LNCAP (cell line): ENCODE measurements around the gene NCLN.

Source experiments
- TF ChIP-seq, protein P1 (sequence below): fragments of 450-650 bp; IDR thresholded peaks from 2 replicates; pipeline ENCODE4 v1.5.1; 2017; ENCODE audit warnings: mild to moderate bottlenecking

The NCLN gene

GRCh38 chr19:3190470-3190770, 4.7 kb downstream of the NCLN start:
- TF ChIP-seq, protein P1, sequence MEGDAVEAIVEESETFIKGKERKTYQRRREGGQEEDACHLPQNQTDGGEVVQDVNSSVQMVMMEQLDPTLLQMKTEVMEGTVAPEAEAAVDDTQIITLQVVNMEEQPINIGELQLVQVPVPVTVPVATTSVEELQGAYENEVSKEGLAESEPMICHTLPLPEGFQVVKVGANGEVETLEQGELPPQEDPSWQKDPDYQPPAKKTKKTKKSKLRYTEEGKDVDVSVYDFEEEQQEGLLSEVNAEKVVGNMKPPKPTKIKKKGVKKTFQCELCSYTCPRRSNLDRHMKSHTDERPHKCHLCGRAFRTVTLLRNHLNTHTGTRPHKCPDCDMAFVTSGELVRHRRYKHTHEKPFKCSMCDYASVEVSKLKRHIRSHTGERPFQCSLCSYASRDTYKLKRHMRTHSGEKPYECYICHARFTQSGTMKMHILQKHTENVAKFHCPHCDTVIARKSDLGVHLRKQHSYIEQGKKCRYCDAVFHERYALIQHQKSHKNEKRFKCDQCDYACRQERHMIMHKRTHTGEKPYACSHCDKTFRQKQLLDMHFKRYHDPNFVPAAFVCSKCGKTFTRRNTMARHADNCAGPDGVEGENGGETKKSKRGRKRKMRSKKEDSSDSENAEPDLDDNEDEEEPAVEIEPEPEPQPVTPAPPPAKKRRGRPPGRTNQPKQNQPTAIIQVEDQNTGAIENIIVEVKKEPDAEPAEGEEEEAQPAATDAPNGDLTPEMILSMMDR = no peak

- TF ChIP-seq, protein P1 = no peak
Measured at GRCh38 chr19:3190921-3191805, 5.4 kb downstream of the NCLN start.

GRCh38 chr19:3192228-3192635, 6.5 kb downstream of the NCLN start:
- TF ChIP-seq, protein P1 = no peak

GRCh38 chr19:3192684-3193083, 7.0 kb downstream of the NCLN start:
- TF ChIP-seq, protein P1 = no peak

DNA sequence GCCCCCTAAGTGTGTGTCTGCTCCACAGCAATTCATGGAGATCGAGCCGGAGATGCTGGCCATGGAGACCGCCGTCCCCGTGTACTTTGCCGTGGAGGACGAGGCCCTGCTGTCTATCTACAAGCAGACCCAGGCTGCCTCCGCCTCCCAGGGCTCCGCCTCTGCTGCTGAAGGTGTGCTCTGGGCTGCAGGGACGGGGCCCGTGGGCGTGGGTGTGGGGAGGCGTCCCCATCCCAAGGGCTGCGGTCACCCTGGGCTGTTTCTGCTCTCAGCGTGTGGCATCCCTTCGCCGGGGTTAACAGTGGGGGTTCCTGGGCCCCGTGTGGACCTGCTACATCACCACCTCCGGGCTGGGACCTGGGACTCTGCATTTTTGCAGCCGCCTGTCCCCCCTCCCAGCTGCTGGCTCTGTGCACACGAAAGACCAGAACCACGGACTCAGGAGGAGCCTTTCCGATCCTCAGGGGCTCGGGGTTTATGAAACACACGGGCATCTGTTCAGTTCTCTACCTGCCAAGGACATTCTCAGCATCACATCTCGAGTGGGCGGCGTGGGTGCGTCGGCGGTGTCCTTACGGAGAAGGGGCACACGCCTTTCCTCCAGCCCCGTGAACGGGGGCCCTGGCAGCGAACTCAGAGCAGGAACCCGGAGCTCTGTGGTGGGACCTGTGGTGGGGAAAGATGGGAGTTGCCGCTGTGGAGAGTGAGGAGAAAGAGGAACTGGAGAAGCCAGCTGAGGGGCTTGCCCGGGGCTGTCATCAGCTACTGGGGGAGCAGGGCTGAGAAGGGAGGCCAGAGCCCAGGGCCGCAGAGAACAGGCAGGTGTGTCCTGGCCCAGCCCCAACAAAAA, 7.8 kb downstream of the NCLN start:
- TF ChIP-seq, protein P1 = no peak

DNA sequence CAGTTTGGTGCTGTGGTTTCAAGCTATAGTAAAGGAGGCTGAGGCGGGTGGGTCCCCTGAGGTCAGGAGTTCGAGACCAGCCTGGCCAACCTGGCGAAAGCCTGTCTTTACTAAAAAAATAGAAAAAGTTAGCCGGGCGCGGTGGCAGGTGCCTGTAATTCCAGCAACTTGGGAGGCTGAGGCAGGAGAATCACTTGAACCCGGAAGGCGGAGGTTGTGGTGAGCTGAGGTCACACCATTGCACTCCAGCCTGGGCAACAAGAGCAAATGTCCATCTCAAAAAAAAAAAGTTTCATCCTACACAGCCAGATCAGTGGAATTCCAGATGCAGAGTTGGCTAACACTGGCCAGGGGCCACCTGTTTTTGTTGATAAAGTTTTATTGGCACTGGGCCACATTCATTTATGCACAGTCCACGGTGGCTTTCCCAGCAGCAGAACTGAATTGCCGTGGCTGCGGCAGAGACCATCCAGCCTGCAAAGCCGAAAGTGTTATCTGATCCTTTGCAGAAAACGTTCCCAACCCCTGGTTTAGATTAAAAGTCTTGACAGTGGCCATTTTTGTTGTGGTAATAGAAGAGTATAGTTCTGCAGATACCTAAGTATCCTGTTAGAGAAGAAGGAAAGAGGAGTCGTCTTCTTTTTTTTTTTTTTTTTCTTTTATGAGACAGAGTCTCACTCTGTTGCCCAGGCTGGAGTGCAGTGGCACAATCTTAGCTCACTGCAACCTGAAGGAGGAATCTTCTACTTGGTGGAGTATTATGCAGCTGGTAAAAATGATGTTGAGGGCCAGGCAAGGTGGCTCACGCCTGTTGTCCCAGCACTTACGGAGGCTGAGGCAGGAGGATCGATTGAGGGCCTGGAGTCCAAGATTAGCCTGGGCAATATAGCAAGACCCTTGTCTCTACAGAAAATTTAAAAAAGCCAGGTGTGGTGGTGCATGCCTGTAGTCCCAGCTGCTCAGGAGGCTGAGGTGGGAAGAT, 8.7 kb downstream of the NCLN start:
- TF ChIP-seq, protein P1 = no peak
